PC-9 (cell line): Measurements from ENCODE around the gene PCNX1. TPM values are rescaled to one million over a fixed set of nuclear protein-coding genes. Genes with fewer than 3 reads are reported as not detected.

Experiments used
- BruUV-seq: library from RNA; stranded (reverse); fragments of 400-500 nt; replicated peaks from 2 replicates; lab custom pipeline; 2021; lab: Mats Ljungman, UMichigan
- CTCF ChIA-PET: fragments of 300-600 bp; sonication (Branson Sonifier 250); formaldehyde crosslinking; loops from one replicate; lab custom pipeline; 2022; ENCODE audit warnings: antibody characterized with exemption; lab: Charles Lee
- POLR2A ChIA-PET: fragments of 300-600 bp; sonication (Branson Sonifier 250); formaldehyde crosslinking; loops from one replicate; lab custom pipeline; 2022; ENCODE audit warnings: antibody characterized with exemption; ENCODE audit not compliant: unreplicated experiment; lab: Charles Lee
- DNase-seq, 2 experiments: peaks; one replicate each; pipeline versions ENCODE4 v3.0.0 to v3.0.0-alpha.2; 2015 to 2022; ENCODE audit warnings: mixed read lengths in 1 of 2
- H2AFZ ChIP-seq: fragments of 200-600 bp; sonication (generic); 2 replicates; pipeline ENCODE4 v1.8.1; 2017; ENCODE audit warnings: antibody characterized with exemption
- H3F3A ChIP-seq: fragments of 200-600 bp; sonication (generic); 2 replicates; pipeline ENCODE4 v1.8.1; 2017; ENCODE audit warnings: antibody characterized with exemption, mild to moderate bottlenecking, low read depth; ENCODE audit not compliant: insufficient read depth
- H3K27ac ChIP-seq: fragments of 200-600 bp; sonication (generic); 2 replicates; pipeline ENCODE4 v1.6.1; 2016; ENCODE audit warnings: mixed run types
- H3K27me3 ChIP-seq: fragments of 200-600 bp; sonication (generic); 2 replicates; pipeline ENCODE4 v1.6.1; 2016; ENCODE audit warnings: low read depth, mixed run types; ENCODE audit not compliant: insufficient read depth
- H3K36me3 ChIP-seq: fragments of 200-600 bp; sonication (generic); 2 replicates; pipeline ENCODE4 v1.6.1; 2016; ENCODE audit warnings: low read depth, mixed run types
- H3K4me1 ChIP-seq: fragments of 200-600 bp; sonication (generic); replicated peaks from 2 replicates; pipeline ENCODE4 v1.6.1; 2016; ENCODE audit warnings: mixed run types; ENCODE audit not compliant: insufficient read depth
- H3K4me2 ChIP-seq: fragments of 200-600 bp; sonication (generic); 2 replicates; pipeline ENCODE4 v1.6.1; 2017; ENCODE audit warnings: mixed run types
- H3K4me3 ChIP-seq: fragments of 200-600 bp; sonication (generic); 2 replicates; pipeline ENCODE4 v1.6.1; 2016; ENCODE audit warnings: mixed run types
- H3K79me2 ChIP-seq: fragments of 200-600 bp; sonication (generic); 2 replicates; pipeline ENCODE4 v1.6.1; 2017; ENCODE audit warnings: low read depth, mixed run types
- H3K9me2 ChIP-seq: fragments of 200-600 bp; sonication (generic); 2 replicates; pipeline ENCODE4 v1.8.1; 2017; ENCODE audit warnings: mild to moderate bottlenecking; ENCODE audit not compliant: insufficient read depth
- H3K9me3 ChIP-seq: fragments of 200-600 bp; sonication (generic); 2 replicates; pipeline ENCODE4 v1.8.1; 2016; ENCODE audit warnings: low read depth; ENCODE audit not compliant: insufficient read depth
- H4K20me1 ChIP-seq: fragments of 200-600 bp; sonication (generic); 2 replicates; pipeline ENCODE4 v1.8.1; 2017; ENCODE audit not compliant: insufficient read depth
- CTCF ChIP-seq: fragments of 200-600 bp; sonication (generic); conservative IDR thresholded peaks from 2 replicates; pipeline ENCODE4 v1.6.1; 2017; ENCODE audit warnings: mixed run types, antibody characterized with exemption, mild to moderate bottlenecking, moderate library complexity
- EZH2 ChIP-seq: fragments of 200-600 bp; sonication (generic); IDR thresholded peaks from 2 replicates; pipeline ENCODE4 v1.8.0; 2017; ENCODE audit warnings: antibody characterized with exemption, low read depth
- intact Hi-C: fragments of 100-400 bp; cut with micrococcal nuclease; formaldehyde crosslinking; loops from one replicate; pipeline ENCODE4 v1.10.0; 2022; ENCODE audit not compliant: unreplicated experiment
- total RNA-seq: library from RNA; stranded (reverse); gene quantifications from 2 replicates; pipeline ENCODE4 v1.2.3, GENCODE V29; 2021

PCNX1 gene
- total RNA-seq, 1 experiment from 2014 or later = 37.6 TPM

- Histone ChIP-seq H3K4me3 (no peak overlapping the region), H4K20me1 (no peaks in the 10 kb centered on the region), H3K79me2 (no peaks in the 10 kb centered on the region), H3K9me3 (no peaks in the 10 kb centered on the region), H3K36me3 (peaks cover 6% of the 10 kb centered on the region; the same call in 1 of the 2 replicates), H3K27me3 (no peaks in the 10 kb centered on the region), H3K9me2 (no peaks in the 10 kb centered on the region), H2AFZ (no peak overlapping the region), H3F3A (0 out of 2 replicates have a peak, but pooled peaks cover 6% of the 10 kb centered on the region), H3K27ac (no peak overlapping the region), H3K4me1 (no peaks in the 10 kb centered on the region), H3K4me2 (no peak overlapping the region)
- DNase-seq = no peak
- intact Hi-C loops = no loop called here
- BruUV-seq = no TSS peak
- no peak for TF ChIP-seq EZH2
- no peak for TF ChIP-seq CTCF
- ChIA-PET POLR2A (interaction anchor here (0.6 kb wide), 1 partner anchor 19 kb away, joined by 7 read pairs; no protein-coding TSS in a partner anchor), CTCF (no interaction called here)
Measured at GRCh38 chr14:71029236-71029781, 122.0 kb downstream of the PCNX1 start.

- 0 out of 2 replicates have a peak, but pooled peaks cover 4% of the 10 kb centered on the region for H3F3A ChIP-seq
- CTCF ChIA-PET = no interaction called here
- POLR2A ChIA-PET = no interaction called here
- no peaks in the 10 kb centered on the region for H3K4me1 ChIP-seq
- no peak overlapping the region for H3K27ac ChIP-seq
- no TSS peak for BruUV-seq
- H4K20me1 ChIP-seq = 0 out of 2 replicates have a peak, but pooled peaks cover 4% of the 10 kb centered on the region
- TF ChIP-seq EZH2 (no peak), CTCF (no peak)
- no peak overlapping the region for H3K4me3 ChIP-seq
- no peaks in the 10 kb centered on the region for H3K9me2 ChIP-seq
- H3K4me2 ChIP-seq = no peak overlapping the region
- intact Hi-C loops = no loop called here
- H2AFZ ChIP-seq = no peak overlapping the region
- no peaks in the 10 kb centered on the region for H3K79me2 ChIP-seq
- no peak for DNase-seq
- H3K27me3 ChIP-seq = no peaks in the 10 kb centered on the region
- H3K9me3 ChIP-seq = no peaks in the 10 kb centered on the region
- no peaks in the 10 kb centered on the region for H3K36me3 ChIP-seq
Measured at GRCh38 chr14:71031000-71031399, 123.7 kb downstream of the PCNX1 start.

- Histone ChIP-seq H3K9me3 (no peaks in the 10 kb centered on the region), H3K4me3 (no peak overlapping the region), H3K9me2 (no peaks in the 10 kb centered on the region), H3K36me3 (0 out of 2 replicates have a peak, but pooled peaks cover 4% of the 10 kb centered on the region), H3K4me1 (no peaks in the 10 kb centered on the region), H4K20me1 (0 out of 2 replicates have a peak, but pooled peaks cover 4% of the 10 kb centered on the region), H3K27ac (no peak overlapping the region), H3K27me3 (no peaks in the 10 kb centered on the region), H3K79me2 (no peaks in the 10 kb centered on the region), H3K4me2 (no peak overlapping the region), H3F3A (0 out of 2 replicates have a peak, but pooled peaks cover 4% of the 10 kb centered on the region), H2AFZ (no peak overlapping the region)
- no peak for TF ChIP-seq EZH2
- TF ChIP-seq CTCF = no peak
- DNase-seq = no peak
- intact Hi-C loops = no loop called here
- BruUV-seq = no TSS peak
- CTCF ChIA-PET = no interaction called here
- POLR2A ChIA-PET = interaction anchor here (0.6 kb wide), 1 partner anchor 46 kb away, joined by 8 read pairs; no protein-coding TSS in a partner anchor
Measured at GRCh38 chr14:71036433-71036832, 129.2 kb downstream of the PCNX1 start.
